AML-193 (cell line): ENCODE measurements around the gene NR2C1.

Experiments used
- DNase-seq, 2 experiments: peaks; one replicate each; lab custom pipeline; 2025; lab: John Stamatoyannopoulos, UW

Gene NR2C1

GRCh38 chr12:95083938-95084337 lies 10.5 kb upstream of the NR2C1 start:
- DNase-seq: no peak

GRCh38 chr12:95083471-95083870 lies 10.1 kb upstream of the NR2C1 start:
- no peak for DNase-seq

- DNase-seq: no peak
Observed at GRCh38 chr12:95077341-95077740, 3.9 kb upstream of the NR2C1 start.

GRCh38 chr12:95074766-95075165 lies 1.3 kb upstream of the NR2C1 start:
- no peak for DNase-seq

GRCh38 chr12:95073698-95074520 lies 491 bp upstream of the NR2C1 start:
- no peak for DNase-seq

GRCh38 chr12:95070378-95070777 lies 3.0 kb downstream of the NR2C1 start:
- DNase-seq: no peak

GRCh38 chr12:95066091-95066855 lies 7.1 kb downstream of the NR2C1 start:
- no peak for DNase-seq

GRCh38 chr12:95060951-95061350 lies 12.5 kb downstream of the NR2C1 start:
- DNase-seq: no peak

GRCh38 chr12:95059984-95060383 lies 13.4 kb downstream of the NR2C1 start:
- no peak for DNase-seq

- DNase-seq: no peak
Observed at GRCh38 chr12:95057424-95057823, 16.0 kb downstream of the NR2C1 start.

- no peak for DNase-seq
Observed at GRCh38 chr12:95055057-95055456, 18.4 kb downstream of the NR2C1 start.

GRCh38 chr12:95054206-95054605 lies 19.2 kb downstream of the NR2C1 start:
- DNase-seq: no peak

- no peak for DNase-seq
Observed at GRCh38 chr12:95051241-95051640, 22.2 kb downstream of the NR2C1 start.

GRCh38 chr12:95037906-95038305 lies 35.5 kb downstream of the NR2C1 start:
- DNase-seq: no peak

- DNase-seq: no peak
Observed at GRCh38 chr12:95034750-95035149, 38.7 kb downstream of the NR2C1 start.

GRCh38 chr12:95022477-95022876 lies 50.9 kb downstream of the NR2C1 start:
- no peak for DNase-seq

GRCh38 chr12:95017482-95017881 lies 55.9 kb downstream of the NR2C1 start:
- DNase-seq: no peak

GRCh38 chr12:95016120-95016519 lies 57.3 kb downstream of the NR2C1 start:
- DNase-seq: no peak

GRCh38 chr12:95014554-95014953 lies 58.9 kb downstream of the NR2C1 start:
- peak; percentile 9 to 24 for DNase-seq

GRCh38 chr12:95006206-95006605 lies 67.2 kb downstream of the NR2C1 start:
- DNase-seq: no peak

GRCh38 chr12:95004610-95005009 lies 68.8 kb downstream of the NR2C1 start:
- DNase-seq: peak; percentile 50 to 73

- DNase-seq: no peak
Observed at GRCh38 chr12:95003921-95004272, 69.5 kb downstream of the NR2C1 start.

- peak; percentile 85 to 88 for DNase-seq
Observed at GRCh38 chr12:95003213-95003920, 70.1 kb downstream of the NR2C1 start, which contains the start of gene NDUFA12. TSS of gene NDUFA12 (minus strand) at chr12:95003697. CDS start at chr12:95003680, 17 bp downstream.
